OCI-LY1 (cell line): Measurements from ENCODE around the gene HYAL3.

ENCODE experiments used
- H2AFZ ChIP-seq: fragments of 200-600 bp; sonication (generic), shearing (Covaris generic); 2 replicates; pipeline ENCODE4 v1.6.0; 2014; ENCODE audit warnings: antibody characterized with exemption, mild to moderate bottlenecking, low read length
- H3F3A ChIP-seq: fragments of 200-600 bp; sonication (generic), shearing (Covaris generic); 2 replicates; pipeline ENCODE4 v1.6.0; 2014; ENCODE audit warnings: mild to moderate bottlenecking, antibody characterized with exemption, low read length, moderate library complexity; ENCODE audit not compliant: insufficient read depth
- H3K27ac ChIP-seq: fragments of 200-600 bp; sonication (generic); 2 replicates; pipeline ENCODE4 v1.5.1; 2014; ENCODE audit warnings: low read length, mixed run types, mild to moderate bottlenecking, low read depth; ENCODE audit not compliant: poor library complexity, severe bottlenecking
- H3K27me3 ChIP-seq: fragments of 200-600 bp; sonication (generic); 2 replicates; pipeline ENCODE4 v1.6.0; 2014; ENCODE audit warnings: antibody characterized with exemption, mild to moderate bottlenecking, low read length, moderate library complexity; ENCODE audit not compliant: insufficient read depth
- H3K36me3 ChIP-seq: fragments of 200-600 bp; sonication (generic); 2 replicates; pipeline ENCODE4 v1.6.1; 2014; ENCODE audit warnings: mild to moderate bottlenecking, antibody characterized with exemption, low read length, moderate library complexity, mixed read lengths; ENCODE audit not compliant: insufficient read depth
- H3K4me1 ChIP-seq: fragments of 200-600 bp; sonication (generic); 2 replicates; pipeline ENCODE4 v1.5.1; 2014; ENCODE audit warnings: mild to moderate bottlenecking, low read length, moderate library complexity; ENCODE audit not compliant: insufficient read depth, severe bottlenecking
- H3K4me2 ChIP-seq: fragments of 200-600 bp; sonication (generic), shearing (Covaris generic); 2 replicates; pipeline ENCODE4 v1.6.1; 2014; ENCODE audit warnings: low read length
- H3K4me3 ChIP-seq: fragments of 200-600 bp; sonication (generic); 2 replicates; pipeline ENCODE4 v1.5.1; 2014; ENCODE audit warnings: low read length, low read depth, mild to moderate bottlenecking, mixed read lengths; ENCODE audit not compliant: poor library complexity, severe bottlenecking
- H3K79me2 ChIP-seq: fragments of 200-600 bp; shearing (Covaris generic); 2 replicates; pipeline ENCODE4 v1.6.1; 2016; ENCODE audit warnings: mixed run types, low read length, mixed read lengths; ENCODE audit not compliant: insufficient read depth
- H3K9ac ChIP-seq: fragments of 200-600 bp; sonication (generic), shearing (Covaris generic); 2 replicates; pipeline ENCODE4 v1.6.1; 2014; ENCODE audit warnings: mild to moderate bottlenecking, low read length, mixed read lengths
- H3K9me2 ChIP-seq: fragments of 200-600 bp; sonication (generic), shearing (Covaris generic); 2 replicates; pipeline ENCODE4 v1.6.1; 2014; ENCODE audit warnings: low read depth, mild to moderate bottlenecking, low read length, mixed read lengths
- H3K9me3 ChIP-seq: fragments of 200-600 bp; shearing (Covaris generic); 2 replicates; pipeline ENCODE4 v1.6.1; 2014; ENCODE audit warnings: low read length, mixed read lengths
- H4K20me1 ChIP-seq: fragments of 200-600 bp; sonication (generic), shearing (Covaris generic); 2 replicates; pipeline ENCODE4 v1.6.0; 2016; ENCODE audit warnings: mild to moderate bottlenecking, low read length; ENCODE audit not compliant: insufficient read depth
- EZH2 ChIP-seq: fragments of 200-600 bp; sonication (generic), shearing (Covaris generic); IDR thresholded peaks from 2 replicates; pipeline ENCODE4 v1.8.0; 2017; ENCODE audit warnings: borderline replicate concordance, mixed run types, mild to moderate bottlenecking, antibody characterized with exemption, low read length, moderate library complexity, mixed read lengths
- TF ChIP-seq, protein P1 (sequence below): fragments of 200-600 bp; sonication (generic), shearing (Covaris generic); IDR thresholded peaks from 2 replicates; pipeline ENCODE4 v1.5.1; 2017; ENCODE audit warnings: mild to moderate bottlenecking, antibody characterized with exemption, low read length, moderate library complexity, mixed read lengths

Gene HYAL3

DNA sequence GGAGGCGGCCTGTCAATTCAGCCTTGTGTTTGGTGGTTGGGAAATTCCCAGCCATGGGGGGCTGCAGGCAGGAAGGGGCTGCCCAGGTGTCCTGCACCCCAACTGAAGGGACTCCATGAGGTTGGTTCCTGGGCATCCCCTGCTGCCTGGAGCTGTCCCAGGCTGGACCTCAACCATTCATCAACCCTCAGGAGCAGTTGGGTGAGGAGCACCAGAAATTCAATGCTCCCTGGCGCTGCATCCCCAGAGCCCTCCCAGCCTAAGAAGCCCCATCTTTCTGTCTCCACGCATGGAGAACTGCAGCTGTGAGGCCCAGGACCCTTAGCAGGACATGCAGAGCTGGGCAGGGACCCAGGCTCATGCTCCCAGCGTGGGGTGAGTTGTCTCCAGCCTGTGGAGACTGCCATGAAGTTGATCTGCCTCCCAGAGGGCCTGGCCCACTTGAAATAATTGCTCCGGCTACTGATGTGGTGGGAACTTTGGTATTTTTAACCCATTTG is 38.2 kb downstream of the HYAL3 start:
- Histone ChIP-seq H3K9ac (no peak overlapping the region), H3F3A (no peaks in the 10 kb centered on the region), H2AFZ (no peak overlapping the region), H3K27ac (no peak overlapping the region), H3K4me2 (no peak overlapping the region), H4K20me1 (no peaks in the 10 kb centered on the region), H3K79me2 (no peaks in the 10 kb centered on the region), H3K4me1 (peaks cover 13% of the 10 kb centered on the region), H3K36me3 (peaks cover 32% of the 10 kb centered on the region), H3K9me2 (no peaks in the 10 kb centered on the region), H3K9me3 (no peaks in the 10 kb centered on the region), H3K4me3 (no peak overlapping the region), H3K27me3 (no peaks in the 10 kb centered on the region)
- TF ChIP-seq EZH2 = no peak
- TF ChIP-seq, protein P1, sequence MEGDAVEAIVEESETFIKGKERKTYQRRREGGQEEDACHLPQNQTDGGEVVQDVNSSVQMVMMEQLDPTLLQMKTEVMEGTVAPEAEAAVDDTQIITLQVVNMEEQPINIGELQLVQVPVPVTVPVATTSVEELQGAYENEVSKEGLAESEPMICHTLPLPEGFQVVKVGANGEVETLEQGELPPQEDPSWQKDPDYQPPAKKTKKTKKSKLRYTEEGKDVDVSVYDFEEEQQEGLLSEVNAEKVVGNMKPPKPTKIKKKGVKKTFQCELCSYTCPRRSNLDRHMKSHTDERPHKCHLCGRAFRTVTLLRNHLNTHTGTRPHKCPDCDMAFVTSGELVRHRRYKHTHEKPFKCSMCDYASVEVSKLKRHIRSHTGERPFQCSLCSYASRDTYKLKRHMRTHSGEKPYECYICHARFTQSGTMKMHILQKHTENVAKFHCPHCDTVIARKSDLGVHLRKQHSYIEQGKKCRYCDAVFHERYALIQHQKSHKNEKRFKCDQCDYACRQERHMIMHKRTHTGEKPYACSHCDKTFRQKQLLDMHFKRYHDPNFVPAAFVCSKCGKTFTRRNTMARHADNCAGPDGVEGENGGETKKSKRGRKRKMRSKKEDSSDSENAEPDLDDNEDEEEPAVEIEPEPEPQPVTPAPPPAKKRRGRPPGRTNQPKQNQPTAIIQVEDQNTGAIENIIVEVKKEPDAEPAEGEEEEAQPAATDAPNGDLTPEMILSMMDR = no peak

DNA sequence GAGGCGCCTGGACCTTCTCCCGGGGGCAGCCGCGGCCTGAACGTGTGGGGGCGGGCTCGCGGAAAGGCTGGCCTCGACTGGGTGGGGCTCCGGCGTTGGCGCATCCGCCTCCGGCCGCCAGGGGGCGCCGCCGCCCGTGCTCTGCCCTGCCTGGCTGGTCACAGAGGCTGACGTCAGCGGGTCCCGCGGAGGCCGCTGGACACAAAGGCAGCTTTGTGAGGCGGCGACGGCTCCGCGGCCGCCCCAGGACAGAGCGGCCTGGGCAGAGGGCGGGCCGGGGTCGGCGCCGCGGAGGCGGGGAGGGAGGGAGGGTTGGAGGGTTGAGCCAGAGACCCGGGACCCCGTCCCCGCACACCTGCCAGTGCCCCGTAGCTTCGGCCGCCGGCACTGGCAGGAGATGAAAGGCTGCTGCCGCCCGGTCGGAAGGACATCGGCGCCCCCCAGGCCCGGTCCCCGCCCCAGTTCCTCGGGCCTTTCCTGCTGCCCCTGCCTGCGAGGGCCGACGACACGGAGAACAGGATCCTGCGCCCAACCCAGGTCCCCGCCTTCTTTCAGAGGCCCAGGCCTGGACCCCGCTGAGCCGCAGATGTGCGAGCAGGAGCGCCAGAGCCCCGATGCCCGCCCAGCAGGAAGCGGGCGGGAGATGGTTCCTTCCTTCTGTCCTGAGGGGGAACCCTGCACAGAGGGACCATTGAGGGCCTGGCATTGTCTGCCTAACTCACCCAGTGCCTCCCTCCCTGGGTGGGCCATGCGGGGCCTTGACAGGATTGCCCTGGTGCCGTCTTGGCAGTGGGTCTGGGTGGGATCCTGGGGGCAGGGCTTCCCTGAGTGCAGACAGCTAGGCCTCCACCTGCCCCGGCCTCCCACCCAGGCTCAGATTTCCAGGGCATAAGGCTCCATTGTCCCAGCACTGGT is 38.9 kb downstream of the HYAL3 start:
- H3K9ac ChIP-seq = peak overlapping the region; percentile 19; the same call in 1 of the 2 replicates
- no peaks in the 10 kb centered on the region for H3K79me2 ChIP-seq
- H3K4me1 ChIP-seq = peaks cover 13% of the 10 kb centered on the region
- peak overlapping the region; percentile 51 for H3K4me2 ChIP-seq
- no peaks in the 10 kb centered on the region for H4K20me1 ChIP-seq
- no peaks in the 10 kb centered on the region for H3K9me3 ChIP-seq
- H3K36me3 ChIP-seq = peaks cover 35% of the 10 kb centered on the region
- TF ChIP-seq, protein P1 = peak; percentile 89
- TF ChIP-seq EZH2 = no peak
- H3K27ac ChIP-seq = no peak overlapping the region
- H2AFZ ChIP-seq = no peak overlapping the region
- no peaks in the 10 kb centered on the region for H3F3A ChIP-seq
- H3K9me2 ChIP-seq = no peaks in the 10 kb centered on the region
- H3K4me3 ChIP-seq = peak overlapping the region; percentile 42
- no peaks in the 10 kb centered on the region for H3K27me3 ChIP-seq

DNA sequence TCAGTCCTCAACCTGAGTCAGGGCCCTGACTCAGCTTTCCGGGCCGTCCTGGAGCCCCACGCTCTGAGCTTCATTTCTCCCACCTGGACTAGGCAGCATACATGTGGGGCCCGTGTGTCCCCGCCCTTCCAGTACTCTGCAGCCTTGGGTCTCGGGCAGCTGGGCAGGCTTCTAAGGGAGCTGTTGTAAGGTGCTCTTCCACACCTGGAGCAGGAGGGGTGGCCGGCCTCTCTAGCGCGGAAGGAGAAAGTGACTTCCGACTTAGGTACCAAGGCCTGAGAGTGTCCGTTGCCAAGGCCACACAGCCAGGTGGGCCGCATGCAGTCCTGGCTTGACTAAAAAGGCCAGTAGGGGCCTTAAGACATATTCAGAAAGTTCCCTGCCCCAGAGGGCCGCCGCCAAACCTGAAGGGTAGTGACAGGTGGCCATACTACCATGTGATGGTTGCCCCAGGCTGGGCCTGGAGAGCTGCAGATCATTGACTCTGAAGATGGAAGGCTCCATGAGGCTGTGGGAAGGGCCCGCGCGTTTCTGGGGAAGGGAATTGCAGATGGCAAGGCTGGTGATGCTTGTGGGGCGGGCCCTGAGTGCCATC is 39.7 kb downstream of the HYAL3 start:
- no peaks in the 10 kb centered on the region for H3K79me2 ChIP-seq
- H3F3A ChIP-seq = no peaks in the 10 kb centered on the region
- H3K9me2 ChIP-seq = no peaks in the 10 kb centered on the region
- H3K4me2 ChIP-seq = peak overlapping the region; percentile 51
- H2AFZ ChIP-seq = no peak overlapping the region
- peak overlapping the region; percentile 16 for H3K27ac ChIP-seq
- peaks cover 40% of the 10 kb centered on the region for H3K36me3 ChIP-seq
- no peaks in the 10 kb centered on the region for H4K20me1 ChIP-seq
- no peak for TF ChIP-seq EZH2
- TF ChIP-seq, protein P1 = no peak
- peak overlapping the region; percentile 42 for H3K4me3 ChIP-seq
- H3K9me3 ChIP-seq = no peaks in the 10 kb centered on the region
- H3K9ac ChIP-seq = no peak overlapping the region; the same call in 1 of the 2 replicates
- peaks cover 13% of the 10 kb centered on the region for H3K4me1 ChIP-seq
- no peaks in the 10 kb centered on the region for H3K27me3 ChIP-seq
